ENCODE data around the gene CCNA1.

Gene CCNA1

GRCh38 chr13:36450534-36450933 is 18.2 kb downstream of the CCNA1 start:
- no peak for DNase-seq (ENCODE audit: insufficient read length, low spot score)
- FAIRE-seq = no peak

GRCh38 chr13:36453516-36453915 is 21.2 kb downstream of the CCNA1 start:
- no peak for FAIRE-seq
- DNase-seq (ENCODE audit: insufficient read length, low spot score) = no peak

- DNase-seq (ENCODE audit: insufficient read length, low spot score) = no peak
- no peak for FAIRE-seq
Observed at GRCh38 chr13:36454121-36454520, 21.8 kb downstream of the CCNA1 start.

GRCh38 chr13:36454987-36455386 is 22.7 kb downstream of the CCNA1 start:
- FAIRE-seq = no peak
- DNase-seq (ENCODE audit: insufficient read length, low spot score) = no peak

- FAIRE-seq (no peak), DNase-seq (ENCODE audit: insufficient read length, low spot score) (no peak)
Observed at GRCh38 chr13:36456577-36456976, 24.3 kb downstream of the CCNA1 start.

- DNase-seq (ENCODE audit: insufficient read length, low spot score) = no peak
- no peak for FAIRE-seq
Observed at GRCh38 chr13:36461506-36461905, 29.2 kb downstream of the CCNA1 start.

- FAIRE-seq (no peak), DNase-seq (ENCODE audit: insufficient read length, low spot score) (no peak)
Observed at GRCh38 chr13:36475468-36475867, 43.2 kb downstream of the CCNA1 start.

GRCh38 chr13:36476661-36477060 is 44.4 kb downstream of the CCNA1 start:
- no peak for DNase-seq (ENCODE audit: insufficient read length, low spot score)
- no peak for FAIRE-seq

GRCh38 chr13:36480726-36481427 is 48.6 kb downstream of the CCNA1 start:
- no peak for FAIRE-seq
- DNase-seq (ENCODE audit: insufficient read length, low spot score) = no peak

- FAIRE-seq = no peak
- DNase-seq (ENCODE audit: insufficient read length, low spot score) = no peak
Observed at GRCh38 chr13:36490055-36490454, 57.8 kb downstream of the CCNA1 start.
